Nephron progenitor cell (in vitro differentiated cells): ENCODE results near the gene NCBP3.
A peak's percentile ranks its signal among the peaks of the same experiment; 100 is the strongest.

Source experiments
- DNase-seq: peaks from one replicate; pipeline ENCODE4 v3.0.0; 2021
- H3K27ac Mint-ChIP-seq: 2 replicates; pipeline ENCODE4 v1.8.0; 2021; ENCODE audit warnings: mild to moderate bottlenecking, moderate library complexity, mixed read lengths
- H3K27me3 Mint-ChIP-seq: 2 replicates; pipeline ENCODE4 v1.8.0; 2021; ENCODE audit warnings: mild to moderate bottlenecking, low read depth, mixed read lengths; ENCODE audit not compliant: poor library complexity
- H3K36me3 Mint-ChIP-seq: 2 replicates; pipeline ENCODE4 v1.8.0; 2021; ENCODE audit warnings: low read depth, mixed read lengths
- H3K4me1 Mint-ChIP-seq: 2 replicates; pipeline ENCODE4 v1.8.0; 2021; ENCODE audit warnings: mixed read lengths
- H3K4me3 Mint-ChIP-seq: 2 replicates; pipeline ENCODE4 v1.8.0; 2021; ENCODE audit warnings: mild to moderate bottlenecking, moderate library complexity, mixed read lengths
- H3K9me3 Mint-ChIP-seq: 2 replicates; pipeline ENCODE4 v1.8.0; 2021; ENCODE audit warnings: mild to moderate bottlenecking, moderate library complexity, mixed read lengths
- TF ChIP-seq, protein P1 (sequence below): fragments of 200-600 bp; sonication (generic); IDR thresholded peaks from 2 replicates; pipeline ENCODE4 v1.5.0; 2021; ENCODE audit warnings: antibody characterized with exemption

NCBP3 gene, protein sequence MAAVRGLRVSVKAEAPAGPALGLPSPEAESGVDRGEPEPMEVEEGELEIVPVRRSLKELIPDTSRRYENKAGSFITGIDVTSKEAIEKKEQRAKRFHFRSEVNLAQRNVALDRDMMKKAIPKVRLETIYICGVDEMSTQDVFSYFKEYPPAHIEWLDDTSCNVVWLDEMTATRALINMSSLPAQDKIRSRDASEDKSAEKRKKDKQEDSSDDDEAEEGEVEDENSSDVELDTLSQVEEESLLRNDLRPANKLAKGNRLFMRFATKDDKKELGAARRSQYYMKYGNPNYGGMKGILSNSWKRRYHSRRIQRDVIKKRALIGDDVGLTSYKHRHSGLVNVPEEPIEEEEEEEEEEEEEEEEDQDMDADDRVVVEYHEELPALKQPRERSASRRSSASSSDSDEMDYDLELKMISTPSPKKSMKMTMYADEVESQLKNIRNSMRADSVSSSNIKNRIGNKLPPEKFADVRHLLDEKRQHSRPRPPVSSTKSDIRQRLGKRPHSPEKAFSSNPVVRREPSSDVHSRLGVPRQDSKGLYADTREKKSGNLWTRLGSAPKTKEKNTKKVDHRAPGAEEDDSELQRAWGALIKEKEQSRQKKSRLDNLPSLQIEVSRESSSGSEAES

DNA sequence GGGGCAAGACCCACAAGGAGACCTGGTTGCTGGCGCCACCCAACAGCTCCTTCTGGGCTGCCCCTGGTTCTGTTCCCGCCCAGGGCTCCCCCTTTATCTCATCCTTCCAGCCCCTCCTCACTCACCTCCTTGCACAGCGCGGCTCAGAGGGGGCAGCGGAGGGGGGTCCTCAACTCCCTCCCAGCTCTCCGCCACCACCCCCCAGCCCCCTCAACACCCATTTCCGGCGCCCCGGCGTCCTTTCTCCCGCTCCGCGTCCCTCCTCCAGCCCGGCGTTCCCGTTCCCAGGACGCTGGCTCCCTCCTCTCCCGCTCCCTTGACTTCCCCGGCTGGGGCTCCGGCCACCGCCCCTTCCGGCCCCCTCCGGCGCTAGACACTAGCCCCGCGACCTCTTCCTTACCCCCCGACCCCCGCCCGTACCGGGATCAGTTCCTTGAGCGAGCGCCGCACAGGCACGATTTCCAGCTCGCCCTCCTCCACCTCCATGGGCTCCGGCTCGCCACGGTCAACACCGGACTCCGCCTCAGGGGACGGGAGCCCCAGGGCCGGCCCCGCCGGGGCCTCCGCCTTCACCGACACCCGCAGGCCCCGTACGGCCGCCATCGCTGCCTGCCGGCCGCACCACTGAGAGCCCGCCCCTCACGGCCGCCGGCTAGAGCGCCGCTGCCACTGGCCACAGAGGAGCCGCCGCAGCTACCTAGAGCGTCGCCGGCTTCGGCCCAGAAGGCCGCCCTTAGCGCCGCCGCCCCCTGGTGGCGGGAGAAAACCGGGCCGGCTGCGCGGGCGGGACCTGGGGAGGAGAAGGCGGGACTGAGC, at the start of gene NCBP3:
Gene NCBP3 (minus strand): TSS at position 626 of the 816 bp plus-strand sequence. CDS start 23 bp downstream, at position 603.
- Mint-ChIP-seq H3K36me3 (peaks cover 28% of the 10 kb centered on the region), H3K9me3 (no peaks in the 10 kb centered on the region), H3K27me3 (peaks cover 23% of the 10 kb centered on the region), H3K27ac (peak within 1 kb of the TSS; percentile 72), H3K4me1 (peaks cover 28% of the 10 kb centered on the region), H3K4me3 (peak within 1 kb of the TSS; percentile 94)
- DNase-seq, result peak; percentile 94
- TF ChIP-seq, protein P1, sequence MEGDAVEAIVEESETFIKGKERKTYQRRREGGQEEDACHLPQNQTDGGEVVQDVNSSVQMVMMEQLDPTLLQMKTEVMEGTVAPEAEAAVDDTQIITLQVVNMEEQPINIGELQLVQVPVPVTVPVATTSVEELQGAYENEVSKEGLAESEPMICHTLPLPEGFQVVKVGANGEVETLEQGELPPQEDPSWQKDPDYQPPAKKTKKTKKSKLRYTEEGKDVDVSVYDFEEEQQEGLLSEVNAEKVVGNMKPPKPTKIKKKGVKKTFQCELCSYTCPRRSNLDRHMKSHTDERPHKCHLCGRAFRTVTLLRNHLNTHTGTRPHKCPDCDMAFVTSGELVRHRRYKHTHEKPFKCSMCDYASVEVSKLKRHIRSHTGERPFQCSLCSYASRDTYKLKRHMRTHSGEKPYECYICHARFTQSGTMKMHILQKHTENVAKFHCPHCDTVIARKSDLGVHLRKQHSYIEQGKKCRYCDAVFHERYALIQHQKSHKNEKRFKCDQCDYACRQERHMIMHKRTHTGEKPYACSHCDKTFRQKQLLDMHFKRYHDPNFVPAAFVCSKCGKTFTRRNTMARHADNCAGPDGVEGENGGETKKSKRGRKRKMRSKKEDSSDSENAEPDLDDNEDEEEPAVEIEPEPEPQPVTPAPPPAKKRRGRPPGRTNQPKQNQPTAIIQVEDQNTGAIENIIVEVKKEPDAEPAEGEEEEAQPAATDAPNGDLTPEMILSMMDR, result peak; percentile 84

DNA sequence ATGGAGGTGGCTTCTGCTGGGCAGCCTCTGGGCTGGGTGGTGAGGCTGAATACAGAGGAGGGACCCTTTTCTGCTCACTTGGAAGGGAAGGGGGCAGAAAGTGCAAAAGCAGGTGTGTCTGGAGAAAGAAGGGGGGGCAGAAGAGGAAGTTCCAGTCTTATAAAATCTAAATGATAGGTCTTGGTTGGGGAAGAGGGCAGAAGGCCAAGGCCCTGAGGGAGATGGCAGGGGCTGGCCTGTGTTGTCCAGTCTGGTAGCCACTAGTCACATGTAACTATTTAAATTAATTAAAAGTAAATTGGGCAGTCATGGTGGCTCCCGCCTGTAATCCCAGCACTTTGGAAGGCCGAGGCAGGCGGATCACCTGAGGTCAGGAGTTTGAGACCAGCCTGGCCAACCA, 49.3 kb upstream of the NCBP3 start:
- TF ChIP-seq, protein P1, result no peak
- Mint-ChIP-seq H3K9me3 (no peaks in the 10 kb centered on the region), H3K4me1 (peaks cover 61% of the 10 kb centered on the region), H3K36me3 (no peaks in the 10 kb centered on the region), H3K27ac (no peak overlapping the region), H3K4me3 (no peak overlapping the region), H3K27me3 (peaks cover 49% of the 10 kb centered on the region)
- DNase-seq, result no peak

- Mint-ChIP-seq H3K27ac (no peak overlapping the region), H3K36me3 (no peaks in the 10 kb centered on the region), H3K27me3 (peaks cover 47% of the 10 kb centered on the region), H3K9me3 (no peaks in the 10 kb centered on the region), H3K4me1 (peaks cover 65% of the 10 kb centered on the region), H3K4me3 (peak overlapping the region; percentile 33)
- TF ChIP-seq, protein P1, result no peak
- no peak for DNase-seq
These were observed 48.9 kb upstream of the NCBP3 start for GRCh38 chr17:3894911-3895343.

- Mint-ChIP-seq H3K9me3 (no peaks in the 10 kb centered on the region), H3K4me3 (peak overlapping the region; percentile 78), H3K36me3 (no peaks in the 10 kb centered on the region)
These were observed 48.1 kb upstream of the NCBP3 start for GRCh38 chr17:3894188-3894587.

GRCh38 chr17:3893720-3894116, 47.7 kb upstream of the NCBP3 start:
- Mint-ChIP-seq H3K36me3 (no peaks in the 10 kb centered on the region), H3K27me3 (peaks cover 43% of the 10 kb centered on the region), H3K9me3 (no peaks in the 10 kb centered on the region), H3K4me1 (peaks cover 75% of the 10 kb centered on the region), H3K4me3 (peak overlapping the region; percentile 78), H3K27ac (no peak overlapping the region)
- TF ChIP-seq, protein P1, result no peak
- no peak for DNase-seq

More at GRCh38 chr17:3894188-3894587, 48.1 kb upstream of the NCBP3 start:
- no peak for DNase-seq
- TF ChIP-seq, protein P1, result no peak
- Mint-ChIP-seq H3K27me3 (peaks cover 46% of the 10 kb centered on the region), H3K27ac (no peak overlapping the region), H3K4me1 (peaks cover 70% of the 10 kb centered on the region)
